OCI-LY3 (cell line): ENCODE measurements around the gene GABRA4.

Source experiments
- EZH2phosphoT487 ChIP-seq: fragments of 200-600 bp; shearing (Covaris generic); IDR thresholded peaks from 2 replicates; pipeline ENCODE4 v1.6.1; 2018; ENCODE audit warnings: antibody characterized with exemption, mixed run types, low read depth
- TF ChIP-seq, protein P1 (sequence below): fragments of 200-600, 300-600 bp; sonication (generic); IDR thresholded peaks from 2 replicates; pipeline ENCODE4 v1.5.1; 2014; ENCODE audit warnings: antibody characterized with exemption, low read length, low read depth

GRCh38 chr4:47000406-47000805 is 7.0 kb upstream of the GABRA4 start:
- TF ChIP-seq, protein P1, sequence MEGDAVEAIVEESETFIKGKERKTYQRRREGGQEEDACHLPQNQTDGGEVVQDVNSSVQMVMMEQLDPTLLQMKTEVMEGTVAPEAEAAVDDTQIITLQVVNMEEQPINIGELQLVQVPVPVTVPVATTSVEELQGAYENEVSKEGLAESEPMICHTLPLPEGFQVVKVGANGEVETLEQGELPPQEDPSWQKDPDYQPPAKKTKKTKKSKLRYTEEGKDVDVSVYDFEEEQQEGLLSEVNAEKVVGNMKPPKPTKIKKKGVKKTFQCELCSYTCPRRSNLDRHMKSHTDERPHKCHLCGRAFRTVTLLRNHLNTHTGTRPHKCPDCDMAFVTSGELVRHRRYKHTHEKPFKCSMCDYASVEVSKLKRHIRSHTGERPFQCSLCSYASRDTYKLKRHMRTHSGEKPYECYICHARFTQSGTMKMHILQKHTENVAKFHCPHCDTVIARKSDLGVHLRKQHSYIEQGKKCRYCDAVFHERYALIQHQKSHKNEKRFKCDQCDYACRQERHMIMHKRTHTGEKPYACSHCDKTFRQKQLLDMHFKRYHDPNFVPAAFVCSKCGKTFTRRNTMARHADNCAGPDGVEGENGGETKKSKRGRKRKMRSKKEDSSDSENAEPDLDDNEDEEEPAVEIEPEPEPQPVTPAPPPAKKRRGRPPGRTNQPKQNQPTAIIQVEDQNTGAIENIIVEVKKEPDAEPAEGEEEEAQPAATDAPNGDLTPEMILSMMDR, result no peak
- no peak for TF ChIP-seq EZH2phosphoT487
